T-helper 9 cell (primary cell): ENCODE data around the gene KLHL21.

Experiments
- DNase-seq: peaks from one replicate; pipeline ENCODE4 v3.0.0-alpha.2; 2020

Gene KLHL21

GRCh38 chr1:6546326-6546725, 56.3 kb downstream of the KLHL21 start:
- DNase-seq = no peak

- DNase-seq = no peak
Measured at GRCh38 chr1:6545276-6546112, 57.2 kb downstream of the KLHL21 start.

DNA sequence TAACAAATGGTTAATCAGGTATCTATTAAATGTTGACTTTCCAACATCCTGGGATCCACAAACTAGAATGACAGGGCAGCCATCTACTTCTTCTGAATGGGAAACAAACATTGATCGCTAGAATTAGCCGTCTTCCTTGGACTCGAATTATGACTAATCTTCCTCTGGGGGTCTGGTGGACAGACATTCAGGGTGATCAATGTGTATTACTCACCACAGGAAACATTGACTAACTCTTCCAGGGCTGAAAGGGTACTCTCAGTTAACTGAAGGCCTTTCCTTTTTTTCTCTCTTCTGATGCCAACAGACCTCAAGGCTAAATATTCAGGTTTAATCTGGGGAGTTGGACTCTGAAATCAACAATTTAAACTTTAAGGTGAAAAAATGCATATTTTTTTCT, 57.8 kb downstream of the KLHL21 start:
- no peak for DNase-seq
